AG10803 (cell line): ENCODE data around the gene SLC27A5.

Source experiments
- DNase-seq: peaks from one replicate; pipeline ENCODE4 v3.0.0; 2010; ENCODE audit warnings: low read depth
- H3K4me3 ChIP-seq: 2 replicates; pipeline ENCODE4 v1.5.1; 2011; ENCODE audit warnings: mild to moderate bottlenecking, low read length, control low read depth
- CTCF ChIP-seq: conservative IDR thresholded peaks from 2 replicates; pipeline ENCODE4 v1.5.1; 2011; ENCODE audit warnings: mild to moderate bottlenecking, low read length, control low read depth, inconsistent platforms

SLC27A5 gene

GRCh38 chr19:58521651-58522050, 9.9 kb upstream of the SLC27A5 start:
- TF ChIP-seq CTCF: no peak
- H3K4me3 ChIP-seq: no peak overlapping the region
- DNase-seq: no peak

GRCh38 chr19:58520257-58520599, 8.4 kb upstream of the SLC27A5 start:
- peak overlapping the region; percentile 88 for H3K4me3 ChIP-seq
- no peak for DNase-seq
- TF ChIP-seq CTCF: no peak

GRCh38 chr19:58519355-58520256, 7.8 kb upstream of the SLC27A5 start, which contains the start of gene ZBTB45:
TSS of gene ZBTB45 (minus strand) at chr19:58519810. CDS start at chr19:58517673, 2,137 bp downstream.
- peak within 1 kb of the TSS; percentile 88 for H3K4me3 ChIP-seq
- peak; percentile 62 for TF ChIP-seq CTCF
- peak; percentile 97 for DNase-seq

GRCh38 chr19:58519087-58519354, 7.2 kb upstream of the SLC27A5 start:
- H3K4me3 ChIP-seq: peak overlapping the region; percentile 88
- peak; percentile 73 for DNase-seq
- TF ChIP-seq CTCF: peak; percentile 72

GRCh38 chr19:58518256-58519086, 6.7 kb upstream of the SLC27A5 start:
- no peak for DNase-seq
- no peak for TF ChIP-seq CTCF
- H3K4me3 ChIP-seq: peak overlapping the region; percentile 88

GRCh38 chr19:58516964-58517833, 5.4 kb upstream of the SLC27A5 start:
- no peak for TF ChIP-seq CTCF
- no peak for DNase-seq
- H3K4me3 ChIP-seq: no peak overlapping the region
